GM13976 (cell line): Measurements from ENCODE around the gene INHBA.

ENCODE experiments used
- DNase-seq: peaks from one replicate; pipeline ENCODE4 v3.0.0; 2012; ENCODE audit warnings: low spot score
- in situ Hi-C: fragments of 300-500 bp; cut with MboI; formaldehyde crosslinking; loops from one replicate; pipeline ENCODE4 v1.12.0; 2022; ENCODE audit warnings: low sequenced_read_pairs, mixed read lengths, inconsistent platforms; ENCODE audit not compliant: unreplicated experiment
- TF ChIP-seq, protein P1 (sequence below): IDR thresholded peaks from 2 replicates; pipeline ENCODE4 v1.5.1; 2012; ENCODE audit warnings: borderline replicate concordance, mild to moderate bottlenecking; ENCODE audit not compliant: insufficient read depth; ENCODE audit errors: extremely low read depth, missing control alignments, control extremely low read depth

INHBA gene

DNA sequence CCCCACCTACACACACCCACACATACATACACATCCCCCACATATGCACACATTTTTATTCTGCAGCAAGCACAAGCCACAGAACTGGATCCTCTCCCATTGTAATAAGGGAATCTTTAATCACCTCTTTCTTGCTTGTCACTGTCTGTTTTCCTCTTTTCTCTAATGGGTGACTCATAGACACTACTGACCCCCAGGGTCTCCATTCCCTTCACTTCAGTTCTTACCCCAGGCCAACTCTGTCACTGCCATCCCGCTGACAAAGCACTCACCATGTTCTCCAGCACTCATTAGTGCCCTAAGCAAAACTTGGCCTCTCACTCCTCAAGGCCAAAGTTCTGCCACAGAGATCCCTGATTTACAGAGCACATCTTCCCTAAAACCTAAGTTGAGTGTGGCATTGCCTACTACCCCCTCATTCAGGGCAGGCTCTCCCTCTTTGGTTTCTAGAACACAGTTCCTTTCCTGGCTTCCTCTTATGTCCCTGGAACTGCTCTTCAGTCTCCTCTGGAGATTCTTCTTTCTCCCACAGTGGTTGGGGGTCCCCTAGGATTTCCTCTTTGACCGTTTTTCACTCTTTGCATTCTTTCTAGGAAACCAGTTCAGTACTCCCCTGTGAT is 39.6 kb upstream of the INHBA start:
- DNase-seq: no peak
- TF ChIP-seq, protein P1, sequence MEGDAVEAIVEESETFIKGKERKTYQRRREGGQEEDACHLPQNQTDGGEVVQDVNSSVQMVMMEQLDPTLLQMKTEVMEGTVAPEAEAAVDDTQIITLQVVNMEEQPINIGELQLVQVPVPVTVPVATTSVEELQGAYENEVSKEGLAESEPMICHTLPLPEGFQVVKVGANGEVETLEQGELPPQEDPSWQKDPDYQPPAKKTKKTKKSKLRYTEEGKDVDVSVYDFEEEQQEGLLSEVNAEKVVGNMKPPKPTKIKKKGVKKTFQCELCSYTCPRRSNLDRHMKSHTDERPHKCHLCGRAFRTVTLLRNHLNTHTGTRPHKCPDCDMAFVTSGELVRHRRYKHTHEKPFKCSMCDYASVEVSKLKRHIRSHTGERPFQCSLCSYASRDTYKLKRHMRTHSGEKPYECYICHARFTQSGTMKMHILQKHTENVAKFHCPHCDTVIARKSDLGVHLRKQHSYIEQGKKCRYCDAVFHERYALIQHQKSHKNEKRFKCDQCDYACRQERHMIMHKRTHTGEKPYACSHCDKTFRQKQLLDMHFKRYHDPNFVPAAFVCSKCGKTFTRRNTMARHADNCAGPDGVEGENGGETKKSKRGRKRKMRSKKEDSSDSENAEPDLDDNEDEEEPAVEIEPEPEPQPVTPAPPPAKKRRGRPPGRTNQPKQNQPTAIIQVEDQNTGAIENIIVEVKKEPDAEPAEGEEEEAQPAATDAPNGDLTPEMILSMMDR: no peak
- in situ Hi-C loops: no loop called here

DNA sequence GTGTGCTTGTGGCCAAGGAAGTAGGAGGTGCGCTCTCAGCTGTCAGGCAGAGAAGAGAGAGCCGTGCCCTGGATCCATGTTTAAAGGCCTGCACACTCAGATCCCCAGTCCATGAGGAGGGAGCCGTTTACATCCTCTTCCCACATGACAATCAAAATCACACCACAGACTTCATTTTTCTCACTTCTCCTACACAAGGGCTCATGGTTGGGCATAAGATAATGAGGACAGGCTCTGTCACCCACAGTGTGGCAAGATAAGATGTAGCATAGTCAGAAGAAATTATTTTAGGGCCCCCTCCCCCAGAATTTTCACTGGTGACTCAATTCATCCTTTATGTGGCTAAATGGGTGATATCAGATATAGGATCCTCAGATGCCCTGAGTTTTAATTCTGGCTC is 35.9 kb upstream of the INHBA start:
- TF ChIP-seq, protein P1: no peak
- no peak for DNase-seq
- in situ Hi-C loops: no loop called here

DNA sequence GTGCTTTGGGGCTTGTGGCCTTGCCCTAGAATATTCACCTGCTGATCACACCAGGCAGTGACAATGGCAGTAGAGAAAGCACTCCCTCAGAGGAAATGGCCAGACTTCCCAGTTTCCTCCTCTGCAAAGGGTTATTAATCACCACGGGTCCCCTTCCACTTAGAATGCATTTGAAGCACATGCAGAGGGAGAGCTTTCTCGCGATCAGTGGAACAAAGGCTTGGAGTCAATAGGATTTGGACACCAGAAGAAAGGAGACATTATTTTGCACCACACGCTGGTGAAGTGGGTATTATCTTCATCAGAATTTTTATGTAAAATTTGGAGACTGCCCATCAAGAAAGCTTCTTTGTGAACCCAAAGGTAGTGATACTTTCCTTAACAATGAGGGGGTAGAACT is 35.4 kb upstream of the INHBA start:
- in situ Hi-C loops: no loop called here
- TF ChIP-seq, protein P1: no peak
- DNase-seq: no peak

DNA sequence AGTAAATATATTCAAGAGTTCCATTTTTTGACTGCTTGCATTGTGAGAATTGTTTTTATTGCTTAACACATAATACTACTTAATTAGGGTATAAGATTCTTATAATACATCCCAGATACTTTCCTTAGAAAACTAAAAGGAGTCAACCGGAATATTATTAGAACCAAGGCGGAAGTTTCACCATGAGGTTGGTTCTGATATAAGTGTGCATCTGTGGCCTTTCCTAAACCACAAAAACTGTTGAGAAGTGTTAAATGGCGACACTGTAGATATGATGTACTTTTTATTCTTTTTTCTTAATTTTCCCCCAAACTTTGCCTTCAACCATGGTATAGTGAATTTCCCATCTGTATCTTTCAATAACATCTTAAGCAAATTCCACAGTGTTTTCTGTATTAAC is 32.3 kb upstream of the INHBA start:
- DNase-seq: no peak
- in situ Hi-C loops: no loop called here
- TF ChIP-seq, protein P1: no peak

DNA sequence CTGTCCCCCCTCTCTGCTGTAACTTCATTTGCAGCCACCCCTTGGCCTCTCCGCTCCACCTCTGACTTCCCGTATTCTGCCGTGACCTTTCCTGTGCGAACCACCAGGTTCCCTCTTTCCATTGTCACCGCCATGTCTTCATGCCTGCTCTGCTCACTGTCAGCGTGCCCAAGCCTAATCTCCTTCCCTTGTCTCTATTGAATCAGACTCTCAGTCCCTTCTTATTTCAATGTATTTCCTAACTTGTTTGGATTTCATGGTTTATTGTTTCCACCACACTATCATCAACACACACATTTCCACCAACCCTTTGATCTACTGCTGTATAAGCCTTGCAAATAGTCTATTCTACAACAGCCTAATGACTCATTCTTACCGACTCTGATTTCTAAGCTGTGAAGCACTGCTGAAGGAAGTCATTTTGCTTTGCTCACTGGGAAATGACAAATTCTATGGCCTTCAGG is 30.0 kb upstream of the INHBA start:
- in situ Hi-C loops: no loop called here
- no peak for DNase-seq
- TF ChIP-seq, protein P1: no peak

DNA sequence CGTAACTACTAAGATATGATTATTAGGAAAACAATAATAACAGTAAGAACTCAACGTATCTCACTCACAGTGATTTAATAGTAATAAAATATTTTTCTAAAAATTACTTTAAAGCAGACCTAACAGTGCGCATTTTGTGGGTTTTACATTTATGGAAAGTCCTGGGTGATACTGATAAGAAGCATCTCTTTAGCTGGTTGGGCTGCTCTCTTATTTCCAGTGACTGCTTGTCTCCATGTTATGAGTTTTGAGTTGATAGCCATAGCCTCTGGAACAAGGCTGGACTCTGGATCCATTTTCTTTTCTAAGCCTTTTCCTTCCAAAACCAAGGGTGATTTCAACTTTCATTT is 29.5 kb upstream of the INHBA start:
- no peak for DNase-seq
- in situ Hi-C loops: no loop called here
- TF ChIP-seq, protein P1: no peak
